ENCODE measurements around the gene CCDC89. TPM values are rescaled to one million over a fixed set of nuclear protein-coding genes. Genes with fewer than 3 reads are reported as not detected.

Gene CCDC89
- total RNA-seq, 4 donors from 2014 or later, result 0.18 to 2.1 (median 1.1) TPM; not detected in 1

DNA sequence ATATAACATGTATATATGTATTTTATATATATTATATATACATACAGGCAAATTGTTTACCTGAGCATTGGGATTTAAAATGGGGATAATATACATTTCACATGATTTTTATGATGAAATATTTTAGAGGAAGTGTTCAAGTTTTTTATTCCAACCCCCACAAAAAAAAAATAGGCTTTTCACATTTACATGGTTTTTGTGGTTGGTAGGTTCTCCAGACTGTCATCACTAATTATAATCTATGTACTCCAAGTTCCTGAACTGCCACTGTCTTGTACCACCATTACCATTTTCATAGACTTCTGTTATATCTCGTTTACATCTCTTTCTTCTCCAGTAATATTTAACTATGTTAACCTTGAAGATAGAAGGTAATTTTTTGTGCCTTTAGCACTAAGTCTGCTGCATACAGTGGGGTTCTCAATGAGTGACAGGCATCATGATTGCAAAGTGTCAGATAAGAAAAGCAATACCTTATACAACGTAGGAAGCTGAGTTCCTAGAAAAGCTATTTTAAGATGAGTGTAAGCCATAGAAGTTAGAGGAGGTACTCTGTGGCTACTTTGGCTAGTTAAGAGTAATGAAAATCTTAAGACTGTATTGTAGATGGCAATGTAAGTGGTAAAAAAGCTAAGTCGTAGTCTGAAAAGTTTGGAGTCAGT, 33.1 kb downstream of the CCDC89 start:
- intact Hi-C loops (cut with DNase I), result no loop called here
- WGBS, 2 donors, result 65 to 68% methylated on average over 3 of the region's 3 CpGs
- no peaks in the 10 kb centered on the region for H3K9me3 ChIP-seq

GRCh38 chr11:85651118-85651517, 34.9 kb downstream of the CCDC89 start:
- H3K9me3 ChIP-seq, result no peaks in the 10 kb centered on the region
- intact Hi-C loops (cut with DNase I), result no loop called here
- 84 to 95% methylated on average over 1 of the region's 1 CpG for WGBS, 2 donors
- H3K27ac ChIP-seq, result no peak overlapping the region
- H3K4me3 ChIP-seq, result no peak overlapping the region
- H3K27me3 ChIP-seq, result no peaks in the 10 kb centered on the region
- peaks cover 0 to 35% (median 0%) of the 10 kb centered on the region in 3 donors for H3K36me3 ChIP-seq
- no peak for DNase-seq
- H3K4me1 ChIP-seq, result peaks cover 0 to 27% (median 17%) of the 10 kb centered on the region in 3 donors
- TF ChIP-seq CTCF (IDR thresholded peaks at IDR 0.05) (no peak), POLR2A (IDR thresholded peaks at IDR 0.05) (no peak)

More for the DNA sequence above, 33.1 kb downstream of the CCDC89 start:
- DNase-seq, result no peak
- H3K27me3 ChIP-seq, result no peaks in the 10 kb centered on the region
- TF ChIP-seq CTCF (IDR thresholded peaks at IDR 0.05) (no peak), POLR2A (IDR thresholded peaks at IDR 0.05) (no peak)
- peaks cover 0 to 52% (median 0%) of the 10 kb centered on the region in 3 donors for H3K36me3 ChIP-seq
- peaks cover 0 to 24% (median 13%) of the 10 kb centered on the region in 3 donors for H3K4me1 ChIP-seq
- H3K27ac ChIP-seq, result no peak overlapping the region
- H3K4me3 ChIP-seq, result no peak overlapping the region

GRCh38 chr11:85647604-85648299, 38.2 kb downstream of the CCDC89 start, which contains the start of gene TMEM126A:
Gene TMEM126A, plus strand, starts transcription at chr11:85647967. Its CDS starts 2,289 bp downstream, at chr11:85650256.
- H3K4me3 ChIP-seq, result peak within 1 kb of the TSS; percentile 52 to 83 (median 62)
- TF ChIP-seq CTCF (IDR thresholded peaks at IDR 0.05), result no peak
- TF ChIP-seq POLR2A (IDR thresholded peaks at IDR 0.05), result peak in 3 of 4 donors; percentile 60 to 67 (median 64)
- peak within 1 kb of the TSS; percentile 80 to 87 (median 84) for H3K27ac ChIP-seq
- peaks cover 0 to 13% (median 0%) of the 10 kb centered on the region in 3 donors for H3K36me3 ChIP-seq
- peaks cover 0 to 23% (median 17%) of the 10 kb centered on the region in 3 donors for H3K4me1 ChIP-seq
- WGBS, 2 donors, result 0% methylated on average over 25 to 32 of the region's 33 CpGs
- peak; percentile 51 for DNase-seq
- intact Hi-C loops (cut with DNase I), result no loop called here
- H3K27me3 ChIP-seq, result peaks cover 0 to 10% (median 0%) of the 10 kb centered on the region in 4 donors
- H3K9me3 ChIP-seq, result no peaks in the 10 kb centered on the region

GRCh38 chr11:85647078-85647477, 38.9 kb downstream of the CCDC89 start:
- peak overlapping the region; percentile 52 to 83 (median 62) for H3K4me3 ChIP-seq
- intact Hi-C loops (cut with DNase I), result no loop called here
- peak overlapping the region; percentile 80 to 87 (median 84) for H3K27ac ChIP-seq
- no peaks in the 10 kb centered on the region for H3K9me3 ChIP-seq
- peaks cover 0 to 13% (median 0%) of the 10 kb centered on the region in 4 donors for H3K27me3 ChIP-seq
- 18 to 42% methylated on average over 2 of the region's 2 CpGs for WGBS, 2 donors
- H3K36me3 ChIP-seq, result peaks cover 0 to 7% (median 0%) of the 10 kb centered on the region in 3 donors
- DNase-seq, result no peak
- TF ChIP-seq CTCF (IDR thresholded peaks at IDR 0.05) (no peak), POLR2A (IDR thresholded peaks at IDR 0.05) (no peak)
- peaks cover 0 to 23% (median 17%) of the 10 kb centered on the region in 3 donors for H3K4me1 ChIP-seq

DNA sequence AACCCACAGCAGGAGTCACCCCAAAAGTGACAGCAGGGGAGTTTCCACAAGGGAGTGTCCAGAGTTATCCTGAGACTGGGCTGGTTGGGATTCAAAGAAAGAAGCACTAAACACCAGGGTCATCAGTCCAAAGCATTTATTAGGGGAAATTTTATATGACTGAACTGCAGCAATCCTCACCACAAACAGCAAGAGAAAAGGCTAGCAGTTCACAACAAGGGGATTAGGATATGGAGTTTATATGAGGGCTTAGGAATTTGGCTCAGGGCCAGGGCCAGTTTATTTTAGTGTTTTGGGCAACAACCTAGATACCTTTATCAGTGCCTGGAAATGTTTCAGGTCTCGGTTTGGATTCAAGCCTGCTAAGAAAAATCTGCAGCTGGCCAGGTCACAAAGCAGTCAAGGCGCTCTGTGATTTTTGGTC, 42.8 kb downstream of the CCDC89 start:
- peaks cover 0 to 22% (median 0%) of the 10 kb centered on the region in 4 donors for H3K27me3 ChIP-seq
- H3K4me3 ChIP-seq, result no peak overlapping the region
- no peak for DNase-seq
- no peaks in the 10 kb centered on the region for H3K9me3 ChIP-seq
- no peak overlapping the region for H3K27ac ChIP-seq
- intact Hi-C loops (cut with DNase I), result no loop called here
- no peaks in the 10 kb centered on the region for H3K36me3 ChIP-seq
- TF ChIP-seq CTCF (IDR thresholded peaks at IDR 0.05) (no peak), POLR2A (IDR thresholded peaks at IDR 0.05) (no peak)
- WGBS, 2 donors, result 43 to 60% methylated on average over 2 of the region's 2 CpGs
- peaks cover 0 to 8% (median 5%) of the 10 kb centered on the region in 3 donors for H3K4me1 ChIP-seq
